ENCODE measurements around the gene DNM2.

The DNM2 gene

GRCh38 chr19:10809651-10810285, 91.9 kb downstream of the DNM2 start:
- in situ Hi-C loops (cut with HindIII; ENCODE audit: low pct_unique_long_range_greater_than_20kb, low sequenced_read_pairs) = no loop called here
- no peak for TF ChIP-seq JUND (IDR thresholded peaks at IDR 0.05; ENCODE audit: low read depth)
- no peak for DNase-seq (ENCODE audit: low read depth in 1 of 2, low spot score in 1 of 2)

- no peak for TF ChIP-seq JUND (IDR thresholded peaks at IDR 0.05; ENCODE audit: low read depth)
- in situ Hi-C loops (cut with HindIII; ENCODE audit: low pct_unique_long_range_greater_than_20kb, low sequenced_read_pairs) = no loop called here
- DNase-seq (ENCODE audit: low read depth in 1 of 2, low spot score in 1 of 2) = no peak
Observed at GRCh38 chr19:10811391-10812111, 93.7 kb downstream of the DNM2 start.

GRCh38 chr19:10812196-10812595, 94.3 kb downstream of the DNM2 start:
- in situ Hi-C loops (cut with HindIII; ENCODE audit: low pct_unique_long_range_greater_than_20kb, low sequenced_read_pairs) = no loop called here
- TF ChIP-seq JUND (IDR thresholded peaks at IDR 0.05; ENCODE audit: low read depth) = no peak
- no peak for DNase-seq (ENCODE audit: low read depth in 1 of 2, low spot score in 1 of 2)

- DNase-seq (ENCODE audit: low read depth in 1 of 2, low spot score in 1 of 2) = no peak
- in situ Hi-C loops (cut with HindIII; ENCODE audit: low pct_unique_long_range_greater_than_20kb, low sequenced_read_pairs) = no loop called here
- TF ChIP-seq JUND (IDR thresholded peaks at IDR 0.05; ENCODE audit: low read depth) = no peak
Observed at GRCh38 chr19:10812902-10813404, 95.1 kb downstream of the DNM2 start.

GRCh38 chr19:10815007-10815536, 97.2 kb downstream of the DNM2 start:
- no peak for DNase-seq (ENCODE audit: low read depth in 1 of 2, low spot score in 1 of 2)
- TF ChIP-seq JUND (IDR thresholded peaks at IDR 0.05; ENCODE audit: low read depth) = no peak
- in situ Hi-C loops (cut with HindIII; ENCODE audit: low pct_unique_long_range_greater_than_20kb, low sequenced_read_pairs) = no loop called here

- no peak for DNase-seq (ENCODE audit: low read depth in 1 of 2, low spot score in 1 of 2)
- TF ChIP-seq JUND (IDR thresholded peaks at IDR 0.05; ENCODE audit: low read depth) = no peak
- in situ Hi-C loops (cut with HindIII; ENCODE audit: low pct_unique_long_range_greater_than_20kb, low sequenced_read_pairs) = no loop called here
Observed at GRCh38 chr19:10815969-10816644, 98.2 kb downstream of the DNM2 start.

GRCh38 chr19:10816691-10817090, 98.8 kb downstream of the DNM2 start:
- TF ChIP-seq JUND (IDR thresholded peaks at IDR 0.05; ENCODE audit: low read depth) = no peak
- in situ Hi-C loops (cut with HindIII; ENCODE audit: low pct_unique_long_range_greater_than_20kb, low sequenced_read_pairs) = no loop called here
- no peak for DNase-seq (ENCODE audit: low read depth in 1 of 2, low spot score in 1 of 2)

GRCh38 chr19:10817291-10818038, 99.6 kb downstream of the DNM2 start:
- in situ Hi-C loops (cut with HindIII; ENCODE audit: low pct_unique_long_range_greater_than_20kb, low sequenced_read_pairs) = no loop called here
- no peak for DNase-seq (ENCODE audit: low read depth in 1 of 2, low spot score in 1 of 2)

GRCh38 chr19:10818301-10819123, 100.6 kb downstream of the DNM2 start:
- no peak for TF ChIP-seq JUND (IDR thresholded peaks at IDR 0.05; ENCODE audit: low read depth)
- in situ Hi-C loops (cut with HindIII; ENCODE audit: low pct_unique_long_range_greater_than_20kb, low sequenced_read_pairs) = no loop called here
- no peak for DNase-seq (ENCODE audit: low read depth in 1 of 2, low spot score in 1 of 2)

More at GRCh38 chr19:10817291-10818038, 99.6 kb downstream of the DNM2 start:
- no peak for TF ChIP-seq JUND (IDR thresholded peaks at IDR 0.05; ENCODE audit: low read depth)

GRCh38 chr19:10819124-10820060, 101.5 kb downstream of the DNM2 start:
- no peak for DNase-seq (ENCODE audit: low read depth in 1 of 2, low spot score in 1 of 2)
- no peak for TF ChIP-seq JUND (IDR thresholded peaks at IDR 0.05; ENCODE audit: low read depth)
- in situ Hi-C loops (cut with HindIII; ENCODE audit: low pct_unique_long_range_greater_than_20kb, low sequenced_read_pairs) = no loop called here

Data from T47D (cell line).